GM18507 (cell line): ENCODE measurements around the gene UROC1.
"Not testable (repeated sequence)": the region's sequence is repeated elsewhere in the genome, so short reads cannot be mapped to it uniquely, and the experiment has no call there.

Experiments used
- DNase-seq: peaks from one replicate; pipeline ENCODE4 v3.0.0; 2011; ENCODE audit warnings: low read depth; ENCODE audit not compliant: insufficient read length; ENCODE audit errors: extremely low spot score
- FAIRE-seq: peaks from 2 replicates; lab custom pipeline; 2011; peaks lifted over from hg19 to GRCh38; lab: Jason Lieb, UNC

UROC1 gene

GRCh38 chr3:126536126-126536525 lies 18.6 kb upstream of the UROC1 start:
- FAIRE-seq (no peak), DNase-seq (no peak)

- no peak for DNase-seq
- FAIRE-seq = no peak
Measured at GRCh38 chr3:126535636-126536035, 18.1 kb upstream of the UROC1 start.

- not testable (repeated sequence) for FAIRE-seq, DNase-seq
Measured at GRCh38 chr3:126534716-126535115, 17.1 kb upstream of the UROC1 start.

- no peak for FAIRE-seq
Measured at GRCh38 chr3:126533506-126533905, 15.9 kb upstream of the UROC1 start.

GRCh38 chr3:126531051-126531330 lies 13.4 kb upstream of the UROC1 start:
- DNase-seq (no peak), FAIRE-seq (no peak)

More at GRCh38 chr3:126533506-126533905, 15.9 kb upstream of the UROC1 start:
- DNase-seq = no peak

GRCh38 chr3:126530171-126531050 lies 12.8 kb upstream of the UROC1 start:
- no peak for DNase-seq
- no peak for FAIRE-seq

- DNase-seq = no peak
Measured at GRCh38 chr3:126529585-126530170, 12.1 kb upstream of the UROC1 start.

GRCh38 chr3:126528800-126529541 lies 11.4 kb upstream of the UROC1 start:
- no peak for DNase-seq

More at GRCh38 chr3:126529585-126530170, 12.1 kb upstream of the UROC1 start:
- no peak for FAIRE-seq

GRCh38 chr3:126528419-126528799 lies 10.8 kb upstream of the UROC1 start:
- no peak for FAIRE-seq
- DNase-seq = no peak

More at GRCh38 chr3:126528800-126529541, 11.4 kb upstream of the UROC1 start:
- FAIRE-seq = no peak

DNA sequence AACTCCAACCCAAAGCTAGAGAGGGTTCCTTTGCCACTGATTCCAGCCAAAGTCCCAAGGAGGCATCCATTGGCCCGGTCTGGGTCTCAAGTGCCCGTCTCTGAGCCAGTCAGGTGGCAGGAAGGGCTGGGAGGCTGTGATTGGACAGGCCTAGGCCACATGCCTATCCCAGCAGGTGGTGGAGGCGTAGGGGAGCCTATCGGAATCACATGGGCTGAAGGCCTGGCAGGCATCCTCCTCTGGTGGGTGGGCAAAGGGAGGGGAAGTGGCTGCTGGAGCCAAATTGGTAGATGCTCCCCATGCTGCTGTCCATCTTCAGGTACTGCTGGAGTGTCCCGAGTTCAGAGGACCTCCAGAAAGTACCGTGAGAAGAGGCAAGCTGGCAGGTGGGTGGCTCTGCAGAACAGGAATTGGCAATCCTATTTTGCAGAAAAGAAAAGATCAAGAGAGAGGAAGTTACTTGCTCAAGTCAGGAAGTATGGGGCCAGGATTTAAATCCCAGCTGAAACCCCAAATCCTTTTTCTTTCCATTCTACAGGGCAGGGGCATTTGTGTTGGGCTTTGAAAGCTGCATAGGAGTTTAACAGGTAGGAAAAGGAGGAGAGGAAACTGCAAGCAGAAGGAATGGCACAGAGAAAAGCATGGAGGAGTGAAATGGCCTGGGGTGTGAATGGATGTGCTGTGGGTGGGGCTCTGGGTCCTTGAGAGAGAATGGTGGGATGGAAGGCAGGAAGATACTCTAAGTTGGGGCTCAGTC lies 10.1 kb upstream of the UROC1 start:
- DNase-seq (no peak), FAIRE-seq (no peak)

DNA sequence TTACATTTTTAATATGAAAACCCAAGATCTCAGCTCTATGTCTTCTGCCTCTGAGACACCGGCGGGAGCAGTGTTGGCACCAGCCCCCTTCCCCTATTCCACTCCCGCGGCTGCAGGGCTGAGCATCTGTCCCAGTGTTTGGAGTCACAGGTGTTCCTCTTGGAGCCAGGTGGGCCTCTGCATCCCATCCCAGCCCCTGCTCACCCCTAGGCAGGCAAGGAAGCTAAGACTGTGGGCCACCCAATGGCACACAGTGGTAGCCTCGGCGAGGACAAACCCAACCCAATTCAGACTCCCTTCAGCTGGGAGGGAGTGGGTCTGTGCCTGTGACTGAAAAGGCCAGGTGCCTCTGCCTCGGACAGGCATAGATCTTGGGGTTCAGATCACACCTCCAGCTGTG lies 9.4 kb upstream of the UROC1 start:
- FAIRE-seq = no peak
- no peak for DNase-seq

DNA sequence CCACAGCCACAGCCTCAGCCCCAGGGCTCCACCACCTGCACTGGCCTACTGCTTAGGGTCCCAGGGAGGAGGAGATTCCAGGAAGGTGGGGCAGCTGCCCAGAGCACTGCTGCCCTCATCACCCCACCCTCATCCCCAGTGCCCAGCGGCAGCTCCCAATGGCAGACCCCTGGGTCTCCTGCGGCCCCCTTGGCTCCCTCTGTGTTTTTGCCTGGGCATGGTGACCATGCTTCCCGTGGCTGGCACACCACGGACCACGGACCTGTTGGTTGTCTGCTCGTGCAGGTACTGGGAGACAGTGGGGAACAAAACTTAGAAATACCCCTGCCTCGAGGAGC lies 9.1 kb upstream of the UROC1 start:
- DNase-seq (no peak), FAIRE-seq (no peak)

GRCh38 chr3:126525853-126526667 lies 8.5 kb upstream of the UROC1 start:
- no peak for FAIRE-seq
- no peak for DNase-seq

DNA sequence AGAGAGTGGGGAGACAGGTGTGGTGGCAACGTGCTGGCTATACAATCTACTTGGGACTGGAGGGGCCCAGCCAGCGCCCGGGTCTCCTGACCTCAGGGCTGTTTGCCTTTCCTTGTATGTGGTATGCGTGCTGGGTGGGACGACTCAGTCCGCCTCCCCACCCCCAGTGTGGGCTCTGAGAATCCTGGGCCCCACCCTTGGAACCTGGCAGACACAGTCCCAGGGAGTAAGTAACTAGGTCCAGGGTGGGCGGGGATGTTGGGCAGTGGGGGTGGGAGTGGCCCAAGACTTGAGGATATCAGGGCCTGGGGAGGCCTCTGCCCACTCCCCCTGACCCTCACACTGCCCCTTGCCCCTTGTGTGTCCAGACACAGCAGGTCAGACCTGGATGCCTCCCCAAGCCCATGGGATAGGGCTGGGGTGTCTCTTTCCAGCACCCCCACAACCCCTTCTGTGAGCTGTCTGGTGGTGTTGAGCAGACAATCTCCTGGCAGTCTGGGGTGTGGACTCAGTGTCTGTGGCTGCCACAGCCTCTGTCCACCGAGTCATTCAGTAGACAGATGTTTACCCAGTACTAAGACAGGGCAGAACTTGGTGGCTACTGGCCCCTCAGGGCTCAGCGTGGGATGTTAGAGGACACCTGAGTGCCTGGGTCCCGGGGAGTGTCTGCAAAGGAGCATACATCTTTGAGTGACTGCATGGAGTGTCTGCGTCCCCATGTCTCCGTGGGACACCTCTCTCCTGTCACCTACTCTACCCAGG lies 7.7 kb upstream of the UROC1 start:
- no peak for DNase-seq
- FAIRE-seq = no peak

DNA sequence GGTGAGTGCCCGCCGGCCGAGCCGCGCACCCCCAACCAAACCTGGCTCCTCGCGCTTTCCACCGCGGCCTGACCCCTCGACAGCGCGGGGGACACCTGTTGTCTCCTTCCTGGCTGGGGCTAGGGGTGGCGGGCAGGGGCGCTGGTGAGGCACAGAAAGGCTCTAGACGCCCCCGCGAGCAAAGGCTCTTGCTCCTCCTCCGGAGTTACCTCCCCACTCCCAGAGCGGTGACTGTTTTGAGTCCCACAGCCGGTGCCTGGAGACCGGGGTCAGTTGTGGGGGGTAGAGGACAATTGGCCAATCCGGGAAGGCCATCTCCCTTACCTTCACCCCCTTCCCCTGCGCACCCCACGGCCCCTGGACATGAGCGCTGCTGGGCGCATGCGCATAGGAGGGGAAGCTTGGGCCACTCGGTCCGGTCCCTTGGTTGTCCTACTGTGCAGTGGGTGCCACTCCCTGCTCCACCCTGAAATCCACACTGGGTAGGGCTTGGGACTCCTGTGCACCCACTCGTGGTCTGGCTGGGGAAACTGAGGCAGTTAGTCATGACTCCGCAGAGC lies 6.9 kb upstream of the UROC1 start:
- DNase-seq = no peak
- no peak for FAIRE-seq

DNA sequence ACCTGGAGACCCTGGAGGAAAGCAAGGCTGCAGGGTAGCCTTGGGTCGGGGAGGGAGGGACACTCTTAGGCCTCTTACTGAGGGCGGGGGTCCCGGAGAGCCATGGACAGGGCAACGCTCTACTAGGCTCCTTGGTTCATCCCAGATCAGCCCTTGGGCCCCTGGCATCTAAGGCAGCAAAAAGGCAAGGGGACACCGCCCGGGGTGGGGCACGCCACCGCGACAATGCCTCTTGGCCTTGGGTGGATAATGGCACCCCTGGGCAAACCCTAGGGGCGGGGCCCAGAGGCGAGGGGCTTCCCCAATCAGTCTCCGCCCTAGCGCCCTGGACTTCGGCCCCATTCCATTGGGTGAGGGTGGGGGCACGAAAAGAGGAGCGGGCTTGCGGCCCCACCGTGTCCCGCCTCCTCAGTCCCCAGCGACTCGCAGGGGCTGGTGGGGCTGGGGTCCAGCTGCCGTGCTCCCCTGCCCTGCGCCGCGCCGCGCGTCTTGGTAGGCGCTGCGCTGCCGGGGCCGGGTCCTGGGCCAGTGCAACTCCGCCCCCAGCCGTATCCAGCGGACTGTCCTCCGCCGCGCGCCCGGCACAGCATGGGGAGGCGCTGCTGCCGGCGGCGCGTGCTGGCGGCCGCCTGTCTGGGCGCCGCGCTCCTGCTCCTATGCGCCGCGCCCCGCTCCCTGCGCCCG lies 6.3 kb upstream of the UROC1 start, which contains the start of gene CHST13:
Gene CHST13 (plus strand): TSS at position 411 of the 684 bp plus-strand sequence. CDS start 178 bp downstream, at position 589.
- FAIRE-seq (no peak), DNase-seq (no peak)

DNA sequence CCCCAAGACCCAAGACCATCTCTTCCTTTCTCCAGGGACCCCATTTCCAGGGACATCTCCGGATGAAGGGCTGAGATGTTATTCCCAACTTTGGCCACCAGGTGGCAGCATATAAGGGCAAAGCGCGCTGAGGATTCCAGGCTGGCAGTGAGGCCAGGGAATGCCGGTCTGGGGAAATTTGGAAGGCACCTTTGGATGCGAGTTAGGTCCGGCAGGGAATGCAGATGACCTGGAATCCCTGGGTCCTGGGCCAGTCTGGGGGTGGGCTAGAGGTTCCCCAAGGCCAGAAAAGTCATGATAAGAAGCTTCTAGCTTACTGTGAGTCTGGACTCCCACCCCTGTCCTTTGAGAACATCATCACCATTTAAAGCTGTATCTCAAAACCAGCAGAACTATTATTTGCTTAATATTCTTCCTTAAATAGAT lies 4.8 kb upstream of the UROC1 start:
- DNase-seq = peak; percentile 45
- FAIRE-seq = peak; percentile 35
